H1 (cell line): Measurements from ENCODE around the gene FASN. TPM values are rescaled to one million over a fixed set of nuclear protein-coding genes. Genes with fewer than 3 reads are reported as not detected.

ENCODE experiments used
- CBX8 ChIP-seq: fragments of 300-800, 300-1000 bp; sonication (generic); IDR thresholded peaks from 2 replicates; pipeline ENCODE4 v1.7.1; 2016; ENCODE audit warnings: low read depth, low read length, borderline replicate concordance
- KDM1A ChIP-seq: fragments of 200-600, 300-600 bp; sonication (generic); IDR thresholded peaks from 2 replicates; pipeline ENCODE4 v1.7.1; 2016; ENCODE audit warnings: mild to moderate bottlenecking, low read length, borderline replicate concordance
- MAFK ChIP-seq: IDR thresholded peaks from 2 replicates; pipeline ENCODE4 v1.6.1; 2012; ENCODE audit warnings: low read depth, mild to moderate bottlenecking, improper control_type of control experiment, low read length
- RAD21 ChIP-seq, 2 experiments: IDR thresholded peaks in 1 of 2; conservative IDR thresholded peaks in 1 of 2; 2 replicates each; pipeline ENCODE4 v1.6.1; 2011; ENCODE audit warnings: low read depth in 2 of 2, low read length in 2 of 2, improper control_type of control experiment in 1 of 2, inconsistent platforms in 1 of 2, mild to moderate bottlenecking in 1 of 2, moderate library complexity in 1 of 2
- SIX5 ChIP-seq: IDR thresholded peaks from 2 replicates; pipeline ENCODE4 v1.6.1; 2011; ENCODE audit warnings: mild to moderate bottlenecking, low read depth, low read length
- TCF12 ChIP-seq: IDR thresholded peaks from 2 replicates; pipeline ENCODE4 v1.6.1; 2011; ENCODE audit warnings: low read depth, mild to moderate bottlenecking, low read length
- ZNF274 ChIP-seq: IDR thresholded peaks from 2 replicates; pipeline ENCODE4 v1.7.0; 2012; ENCODE audit warnings: low read length, borderline replicate concordance; ENCODE audit errors: extremely low read depth
- polyA plus RNA-seq, 7 experiments: library from polyadenylated mRNA; depleted of rRNA in 3 of 7; stranded (reverse) in 5 of 7; unstranded in 2 of 7; fragments of >200 nt in 5 of 7; fragments of 200-250 nt in 2 of 7; gene quantifications; 1 replicate in 5 of 7; 2 replicates in 1 of 7; 4 replicates in 1 of 7; pipeline versions ENCODE4 v1.2.1 to v1.2.3, GENCODE V29; 2011 to 2013; ENCODE audit warnings: missing spikeins in 2 of 7, mixed read lengths in 2 of 7
- total RNA-seq: library from RNA; stranded (reverse); fragmentation: NEBNext Ultra II Directional; extraction: Animal tissue kit (Norgen Biotek cat#: 25700); gene quantifications from 2 replicates; pipeline ENCODE4 v1.2.1, GENCODE V29; 2021

Gene FASN
- total and polyA plus RNA-seq, 2 of the 8 experiments (the other 6 are each of a cell fraction or from before 2014, with no cell fraction given): 143 to 561 TPM

GRCh38 chr17:82050761-82051641 is 47.0 kb downstream of the FASN start (continued):
- TF ChIP-seq KDM1A (no peak), ZNF274 (no peak), RAD21 (IDR thresholded peaks at IDR 0.05 in 1 of 2, conservative IDR thresholded peaks at IDR 0.05 in 1 of 2; ENCODE audit: low read depth in 2 of 2, low read length in 2 of 2) (no peak), TCF12 (no peak), SIX5 (no peak), MAFK (no peak), CBX8 (no peak)
